Osteoblast (primary cell): Measurements from ENCODE around the gene VASH2. TPM values are rescaled to one million over a fixed set of nuclear protein-coding genes. Genes with fewer than 3 reads are reported as not detected.
A peak's percentile ranks its signal among the peaks of the same experiment; 100 is the strongest.

ENCODE experiments used
- DNase-seq: peaks from one replicate; pipeline ENCODE4 v3.0.0; 2011; ENCODE audit warnings: low spot score, mixed read lengths; ENCODE audit not compliant: insufficient read length; ENCODE audit errors: missing footprints
- H2AFZ ChIP-seq: 2 replicates; pipeline ENCODE4 v1.6.0; 2011; ENCODE audit warnings: mild to moderate bottlenecking, low read length
- H3K27ac ChIP-seq: 2 replicates; pipeline ENCODE4 v1.5.1; 2011; ENCODE audit warnings: mild to moderate bottlenecking, low read depth, low read length, moderate library complexity
- H3K27me3 ChIP-seq: 2 replicates; pipeline ENCODE4 v1.6.0; 2012; ENCODE audit warnings: mild to moderate bottlenecking, control low read depth, inconsistent platforms, low read length, moderate library complexity; ENCODE audit not compliant: insufficient read depth
- H3K36me3 ChIP-seq: 2 replicates; pipeline ENCODE4 v1.5.1; 2011; ENCODE audit warnings: mild to moderate bottlenecking, low read length, control low read depth, moderate library complexity; ENCODE audit not compliant: insufficient read depth
- H3K4me1 ChIP-seq: 2 replicates; pipeline ENCODE4 v1.5.1; 2011; ENCODE audit warnings: mild to moderate bottlenecking, low read length, control low read depth, moderate library complexity; ENCODE audit not compliant: insufficient read depth
- H3K4me2 ChIP-seq: 2 replicates; pipeline ENCODE4 v1.6.0; 2011; ENCODE audit warnings: mild to moderate bottlenecking, low read length; ENCODE audit not compliant: insufficient read depth
- H3K4me3 ChIP-seq: fragments of 200-600 bp; sonication (generic); 3 replicates; pipeline ENCODE4 v1.5.1; 2012; ENCODE audit warnings: mild to moderate bottlenecking, low read length, inconsistent platforms; ENCODE audit not compliant: insufficient read depth
- H3K79me2 ChIP-seq: 2 replicates; pipeline ENCODE4 v1.6.0; 2012; ENCODE audit warnings: mild to moderate bottlenecking, low read length, control low read depth, inconsistent platforms; ENCODE audit not compliant: insufficient read depth
- H3K9me3 ChIP-seq: 2 replicates; pipeline ENCODE4 v1.5.1; 2011; ENCODE audit warnings: low read depth, low read length, control low read depth
- H4K20me1 ChIP-seq: 2 replicates; pipeline ENCODE4 v1.6.0; 2012; ENCODE audit warnings: mild to moderate bottlenecking, low read length, control low read depth; ENCODE audit not compliant: insufficient read depth
- CTCF ChIP-seq: IDR thresholded peaks from 2 replicates; pipeline ENCODE4 v1.5.1; 2011; ENCODE audit warnings: mild to moderate bottlenecking, low read depth, low read length, moderate library complexity; ENCODE audit errors: extremely low read depth
- total RNA-seq: library from RNA; depleted of rRNA; stranded (reverse); fragments of >200 nt; gene quantifications from 2 replicates; pipeline ENCODE4 v1.2.3, GENCODE V29; 2012

VASH2 gene
- total RNA-seq, 1 donor, result 1.1 TPM

GRCh38 chr1:212945056-212945455, 5.3 kb upstream of the VASH2 start:
- Histone ChIP-seq H3K79me2 (no peaks in the 10 kb centered on the region), H3K9me3 (no peaks in the 10 kb centered on the region), H4K20me1 (no peaks in the 10 kb centered on the region), H2AFZ (no peak overlapping the region), H3K4me2 (no peak overlapping the region), H3K27me3 (peaks cover 22% of the 10 kb centered on the region), H3K27ac (no peak overlapping the region), H3K36me3 (no peaks in the 10 kb centered on the region), H3K4me1 (peaks cover 2% of the 10 kb centered on the region), H3K4me3 (no peak overlapping the region)
- no peak for DNase-seq
- TF ChIP-seq CTCF, result no peak

- Histone ChIP-seq H3K27me3 (peaks cover 23% of the 10 kb centered on the region), H3K4me3 (no peak overlapping the region), H4K20me1 (no peaks in the 10 kb centered on the region), H3K36me3 (no peaks in the 10 kb centered on the region), H3K9me3 (no peaks in the 10 kb centered on the region), H2AFZ (no peak overlapping the region), H3K79me2 (no peaks in the 10 kb centered on the region), H3K4me1 (peaks cover 3% of the 10 kb centered on the region), H3K27ac (no peak overlapping the region), H3K4me2 (no peak overlapping the region)
- no peak for TF ChIP-seq CTCF
- DNase-seq, result no peak
These were observed 4.7 kb upstream of the VASH2 start for GRCh38 chr1:212945463-212946160.

GRCh38 chr1:212946872-212947271, 3.5 kb upstream of the VASH2 start:
- no peak overlapping the region for H3K4me3 ChIP-seq
- H3K27me3 ChIP-seq, result peaks cover 32% of the 10 kb centered on the region
- H4K20me1 ChIP-seq, result no peaks in the 10 kb centered on the region
- TF ChIP-seq CTCF, result no peak
- H3K4me2 ChIP-seq, result no peak overlapping the region
- H3K9me3 ChIP-seq, result no peaks in the 10 kb centered on the region
- no peak overlapping the region for H2AFZ ChIP-seq
- H3K79me2 ChIP-seq, result no peaks in the 10 kb centered on the region
- peaks cover 3% of the 10 kb centered on the region for H3K4me1 ChIP-seq
- no peak overlapping the region for H3K27ac ChIP-seq
- DNase-seq, result no peak
- H3K36me3 ChIP-seq, result no peaks in the 10 kb centered on the region

GRCh38 chr1:212949771-212950170, 570 bp upstream of the VASH2 start:
- Histone ChIP-seq H3K4me1 (peaks cover 3% of the 10 kb centered on the region), H3K36me3 (no peaks in the 10 kb centered on the region), H3K79me2 (no peaks in the 10 kb centered on the region), H3K27ac (no peak overlapping the region), H3K4me3 (peak overlapping the region; percentile 70), H3K9me3 (no peaks in the 10 kb centered on the region), H3K27me3 (peaks cover 41% of the 10 kb centered on the region), H4K20me1 (no peaks in the 10 kb centered on the region), H3K4me2 (peak overlapping the region; percentile 77), H2AFZ (peak overlapping the region; percentile 71)
- no peak for DNase-seq
- no peak for TF ChIP-seq CTCF
